Suppressor macrophage treated with lipopolysaccharide for 1 hour (primary cell): ENCODE data around the gene WDTC1.

ENCODE experiments used
- DNase-seq, 3 donors: peaks; one replicate each; pipeline ENCODE4 v3.0.0-alpha.2; 2020 to 2022

WDTC1 gene

GRCh38 chr1:27339213-27339612, 104.8 kb downstream of the WDTC1 start:
- DNase-seq = peak in 1 of 3 donors; percentile 34

GRCh38 chr1:27341525-27342252, 107.3 kb downstream of the WDTC1 start, which contains the start of gene SYTL1:
TSS of gene SYTL1 (plus strand) at chr1:27342022. CDS start at chr1:27345335, 3,313 bp downstream.
- peak; percentile 75 to 88 (median 82) for DNase-seq

- DNase-seq = peak in 1 of 3 donors; percentile 20
Observed at GRCh38 chr1:27342391-27342777, 108.0 kb downstream of the WDTC1 start.

GRCh38 chr1:27342778-27343638, 108.6 kb downstream of the WDTC1 start:
- DNase-seq = peak; percentile 43 to 64 (median 61)

- no peak for DNase-seq
Observed at GRCh38 chr1:27343639-27344025, 109.2 kb downstream of the WDTC1 start.

- DNase-seq = no peak
Observed at GRCh38 chr1:27345272-27345671, 110.8 kb downstream of the WDTC1 start.

- no peak for DNase-seq
Observed at GRCh38 chr1:27346357-27346756, 111.9 kb downstream of the WDTC1 start.

- DNase-seq = no peak
Observed at GRCh38 chr1:27346991-27347624, 112.7 kb downstream of the WDTC1 start.

- DNase-seq = peak in 1 of 3 donors; percentile 35
Observed at GRCh38 chr1:27348861-27349783, 114.7 kb downstream of the WDTC1 start.

GRCh38 chr1:27349784-27350662, 115.6 kb downstream of the WDTC1 start:
- peak in 1 of 3 donors; percentile 65 for DNase-seq

GRCh38 chr1:27350663-27351540, 116.5 kb downstream of the WDTC1 start:
- DNase-seq = no peak

GRCh38 chr1:27351541-27352107, 117.2 kb downstream of the WDTC1 start:
- DNase-seq = no peak

GRCh38 chr1:27353166-27353565, 118.7 kb downstream of the WDTC1 start:
- DNase-seq = no peak

- no peak for DNase-seq
Observed at GRCh38 chr1:27353629-27354028, 119.2 kb downstream of the WDTC1 start.

- no peak for DNase-seq
Observed at GRCh38 chr1:27355683-27356082, 121.3 kb downstream of the WDTC1 start.

- DNase-seq = no peak
Observed at GRCh38 chr1:27356277-27356618, 121.8 kb downstream of the WDTC1 start.

- DNase-seq = peak; percentile 48 to 63 (median 56)
Observed at GRCh38 chr1:27356619-27357280, 122.3 kb downstream of the WDTC1 start.

GRCh38 chr1:27357281-27358037, 123.0 kb downstream of the WDTC1 start:
- peak; percentile 70 to 83 (median 76) for DNase-seq
